ENCODE measurements around the gene COL17A1. TPM values are rescaled to one million over a fixed set of nuclear protein-coding genes. Genes with fewer than 3 reads are reported as not detected.

Gene COL17A1
- total RNA-seq, 1 experiment from 2014 or later, result 3.5 TPM

DNA sequence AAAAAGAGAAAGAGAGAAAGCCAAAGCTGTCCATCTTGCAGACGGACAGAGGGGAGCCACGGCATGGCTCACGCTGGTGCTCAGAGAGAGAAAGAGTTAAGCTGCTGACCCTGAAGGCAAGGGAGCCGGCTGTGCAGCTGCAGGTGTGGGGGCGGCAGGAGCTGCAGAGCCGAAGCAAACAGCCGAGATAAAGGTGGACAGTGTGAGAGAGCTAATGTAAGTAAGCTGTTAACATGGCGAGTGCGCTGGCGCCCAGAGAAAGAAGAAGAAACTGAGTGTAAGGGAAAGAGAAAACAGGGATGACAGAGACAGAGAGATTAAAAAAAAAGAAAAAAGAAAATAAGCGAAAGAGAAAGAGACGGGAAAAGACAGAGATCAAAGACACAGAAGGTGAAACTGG is 18.2 kb downstream of the COL17A1 start:
- H4K20me1 ChIP-seq (ENCODE audit: insufficient read depth), result no peaks in the 10 kb centered on the region
- ChIA-PET POLR2A (no interaction called here), RAD21 (ENCODE audit: low non-redundant PET in 1 of 2, low total read pairs in 2 of 2, uncharacterized antibody in 2 of 2, unreplicated experiment in 2 of 2) (no interaction called here), CTCF (no interaction called here)
- no peaks in the 10 kb centered on the region for H3K4me1 ChIP-seq (ENCODE audit: control insufficient read depth in 1 of 2, insufficient read depth in 2 of 2, low read length in 2 of 2)
- H3K9me2 ChIP-seq (ENCODE audit: insufficient read depth), result no peaks in the 10 kb centered on the region
- H3K4me3 ChIP-seq (replicated peaks in 1 of 2; ENCODE audit: low read depth in 1 of 2, low read length in 2 of 2), result no peak overlapping the region
- H3K4me2 ChIP-seq (ENCODE audit: low read length), result no peak overlapping the region
- no peak overlapping the region for H2AFZ ChIP-seq (ENCODE audit: low read depth, low read length, poor library complexity, severe bottlenecking)
- no peaks in the 10 kb centered on the region for H3K79me2 ChIP-seq (ENCODE audit: insufficient read depth, low read length)
- no peak overlapping the region for H3K9ac ChIP-seq (ENCODE audit: low read length)
- intact Hi-C loops (cut with micrococcal nuclease), result no loop called here
- DNase-seq (ENCODE audit: low read depth, low spot score) (no peak), ATAC-seq (no peak)
- H3K36me3 ChIP-seq (ENCODE audit: control insufficient read depth in 1 of 2, insufficient read depth in 2 of 2, low read length in 2 of 2), result no peaks in the 10 kb centered on the region
- H3K27ac ChIP-seq (ENCODE audit: low read depth, low read length), result no peak overlapping the region
- no TSS peak for BruUV-seq (replicated peaks)
- H3K27me3 ChIP-seq (ENCODE audit: insufficient read depth, low read length), result no peaks in the 10 kb centered on the region
- TF ChIP-seq RAD21 (IDR thresholded peaks at IDR 0.05; ENCODE audit: low read depth), result no peak
- no peak for TF ChIP-seq TCF7L2 (IDR thresholded peaks at IDR 0.05; ENCODE audit: borderline replicate concordance, extremely low read depth, insufficient read depth, insufficient read length)
- no peak for TF ChIP-seq YY1 (IDR thresholded peaks at IDR 0.05; ENCODE audit: extremely low read depth, insufficient replicate concordance, low read depth, low read length)
- no peak for TF ChIP-seq FOSL1 (IDR thresholded peaks at IDR 0.05; ENCODE audit: low read depth)
- no peak for TF ChIP-seq EZH2phosphoT487 (IDR thresholded peaks at IDR 0.05; ENCODE audit: borderline replicate concordance)
- TF ChIP-seq SP1 (IDR thresholded peaks at IDR 0.05; ENCODE audit: low read depth), result no peak
- no peak for TF ChIP-seq POLR2A (IDR thresholded peaks at IDR 0.05; ENCODE audit: borderline replicate concordance, extremely low read depth, insufficient read depth, insufficient read length)
- no peak for TF ChIP-seq ELF1 (IDR thresholded peaks at IDR 0.05; ENCODE audit: borderline replicate concordance, low read depth)
- no peak for TF ChIP-seq JUND (IDR thresholded peaks at IDR 0.05)
- TF ChIP-seq SRF (IDR thresholded peaks at IDR 0.05; ENCODE audit: low read depth), result no peak
- TF ChIP-seq EZH2 (IDR thresholded peaks at IDR 0.05), result no peak
- TF ChIP-seq, protein P1, sequence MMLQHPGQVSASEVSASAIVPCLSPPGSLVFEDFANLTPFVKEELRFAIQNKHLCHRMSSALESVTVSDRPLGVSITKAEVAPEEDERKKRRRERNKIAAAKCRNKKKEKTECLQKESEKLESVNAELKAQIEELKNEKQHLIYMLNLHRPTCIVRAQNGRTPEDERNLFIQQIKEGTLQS (IDR thresholded peaks at IDR 0.05), result no peak
- TF ChIP-seq CBX3 (IDR thresholded peaks at IDR 0.05; ENCODE audit: low read depth), result no peak
- no peaks in the 10 kb centered on the region for H3K9me3 ChIP-seq (ENCODE audit: control insufficient read depth in 1 of 2, insufficient read depth in 1 of 2, low read depth in 1 of 2, low read length in 2 of 2)

DNA sequence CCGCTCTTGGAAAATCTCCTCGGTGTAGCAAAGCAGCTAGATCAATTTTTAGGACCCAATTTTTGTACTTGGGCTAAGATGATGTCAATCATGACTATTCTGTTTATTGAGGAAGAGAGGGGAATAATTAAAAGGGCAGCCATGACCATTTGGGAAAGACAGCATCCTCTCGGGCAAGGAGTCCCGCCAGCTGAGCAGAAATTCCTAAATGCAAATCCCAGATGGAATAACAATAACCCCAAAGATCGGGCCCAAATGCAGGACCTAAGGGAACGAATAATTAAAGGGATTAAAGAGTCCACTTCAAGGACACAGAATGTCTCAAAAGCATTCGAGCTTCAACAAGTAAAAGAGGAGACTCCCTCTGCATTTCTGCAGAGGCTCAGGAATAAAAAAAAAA is 18.7 kb downstream of the COL17A1 start:
- no peaks in the 10 kb centered on the region for H3K9me3 ChIP-seq (ENCODE audit: control insufficient read depth in 1 of 2, insufficient read depth in 1 of 2, low read depth in 1 of 2, low read length in 2 of 2)
- H3K4me1 ChIP-seq (ENCODE audit: control insufficient read depth in 1 of 2, insufficient read depth in 2 of 2, low read length in 2 of 2), result no peaks in the 10 kb centered on the region
- no TSS peak for BruUV-seq (replicated peaks)
- intact Hi-C loops (cut with micrococcal nuclease), result no loop called here
- no peaks in the 10 kb centered on the region for H3K79me2 ChIP-seq (ENCODE audit: insufficient read depth, low read length)
- H3K9ac ChIP-seq (ENCODE audit: low read length), result no peak overlapping the region
- no peaks in the 10 kb centered on the region for H4K20me1 ChIP-seq (ENCODE audit: insufficient read depth)
- no peaks in the 10 kb centered on the region for H3K27me3 ChIP-seq (ENCODE audit: insufficient read depth, low read length)
- CTCF ChIA-PET, result no interaction called here
- H3K9me2 ChIP-seq (ENCODE audit: insufficient read depth), result no peaks in the 10 kb centered on the region
- no peaks in the 10 kb centered on the region for H3K36me3 ChIP-seq (ENCODE audit: control insufficient read depth in 1 of 2, insufficient read depth in 2 of 2, low read length in 2 of 2)
- no peak for ATAC-seq
- POLR2A ChIA-PET, result no interaction called here
- RAD21 ChIA-PET (ENCODE audit: low non-redundant PET in 1 of 2, low total read pairs in 2 of 2, uncharacterized antibody in 2 of 2, unreplicated experiment in 2 of 2), result no interaction called here
- H3K4me2 ChIP-seq (ENCODE audit: low read length), result no peak overlapping the region
- H2AFZ ChIP-seq (ENCODE audit: low read depth, low read length, poor library complexity, severe bottlenecking), result no peak overlapping the region
- no peak overlapping the region for H3K27ac ChIP-seq (ENCODE audit: low read depth, low read length)
- no peak for DNase-seq (ENCODE audit: low read depth, low spot score)
- H3K4me3 ChIP-seq (replicated peaks in 1 of 2; ENCODE audit: low read depth in 1 of 2, low read length in 2 of 2), result no peak overlapping the region
- TF ChIP-seq POLR2A (IDR thresholded peaks at IDR 0.05; ENCODE audit: borderline replicate concordance, extremely low read depth, insufficient read depth, insufficient read length) (no peak), ELF1 (IDR thresholded peaks at IDR 0.05; ENCODE audit: borderline replicate concordance, low read depth) (no peak), FOSL1 (IDR thresholded peaks at IDR 0.05; ENCODE audit: low read depth) (no peak), EGR1 (IDR thresholded peaks at IDR 0.05; ENCODE audit: low read depth) (no peak), CEBPB (IDR thresholded peaks at IDR 0.05; ENCODE audit: low read depth) (no peak), RAD21 (IDR thresholded peaks at IDR 0.05; ENCODE audit: low read depth) (no peak), EZH2phosphoT487 (IDR thresholded peaks at IDR 0.05; ENCODE audit: borderline replicate concordance) (no peak), YY1 (IDR thresholded peaks at IDR 0.05; ENCODE audit: extremely low read depth, insufficient replicate concordance, low read depth, low read length) (no peak)
- TF ChIP-seq, protein P2, sequence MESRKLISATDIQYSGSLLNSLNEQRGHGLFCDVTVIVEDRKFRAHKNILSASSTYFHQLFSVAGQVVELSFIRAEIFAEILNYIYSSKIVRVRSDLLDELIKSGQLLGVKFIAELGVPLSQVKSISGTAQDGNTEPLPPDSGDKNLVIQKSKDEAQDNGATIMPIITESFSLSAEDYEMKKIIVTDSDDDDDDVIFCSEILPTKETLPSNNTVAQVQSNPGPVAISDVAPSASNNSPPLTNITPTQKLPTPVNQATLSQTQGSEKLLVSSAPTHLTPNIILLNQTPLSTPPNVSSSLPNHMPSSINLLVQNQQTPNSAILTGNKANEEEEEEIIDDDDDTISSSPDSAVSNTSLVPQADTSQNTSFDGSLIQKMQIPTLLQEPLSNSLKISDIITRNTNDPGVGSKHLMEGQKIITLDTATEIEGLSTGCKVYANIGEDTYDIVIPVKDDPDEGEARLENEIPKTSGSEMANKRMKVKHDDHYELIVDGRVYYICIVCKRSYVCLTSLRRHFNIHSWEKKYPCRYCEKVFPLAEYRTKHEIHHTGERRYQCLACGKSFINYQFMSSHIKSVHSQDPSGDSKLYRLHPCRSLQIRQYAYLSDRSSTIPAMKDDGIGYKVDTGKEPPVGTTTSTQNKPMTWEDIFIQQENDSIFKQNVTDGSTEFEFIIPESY (IDR thresholded peaks at IDR 0.05; ENCODE audit: extremely low read depth, insufficient replicate concordance, low read length), result no peak
- TF ChIP-seq, protein P3, sequence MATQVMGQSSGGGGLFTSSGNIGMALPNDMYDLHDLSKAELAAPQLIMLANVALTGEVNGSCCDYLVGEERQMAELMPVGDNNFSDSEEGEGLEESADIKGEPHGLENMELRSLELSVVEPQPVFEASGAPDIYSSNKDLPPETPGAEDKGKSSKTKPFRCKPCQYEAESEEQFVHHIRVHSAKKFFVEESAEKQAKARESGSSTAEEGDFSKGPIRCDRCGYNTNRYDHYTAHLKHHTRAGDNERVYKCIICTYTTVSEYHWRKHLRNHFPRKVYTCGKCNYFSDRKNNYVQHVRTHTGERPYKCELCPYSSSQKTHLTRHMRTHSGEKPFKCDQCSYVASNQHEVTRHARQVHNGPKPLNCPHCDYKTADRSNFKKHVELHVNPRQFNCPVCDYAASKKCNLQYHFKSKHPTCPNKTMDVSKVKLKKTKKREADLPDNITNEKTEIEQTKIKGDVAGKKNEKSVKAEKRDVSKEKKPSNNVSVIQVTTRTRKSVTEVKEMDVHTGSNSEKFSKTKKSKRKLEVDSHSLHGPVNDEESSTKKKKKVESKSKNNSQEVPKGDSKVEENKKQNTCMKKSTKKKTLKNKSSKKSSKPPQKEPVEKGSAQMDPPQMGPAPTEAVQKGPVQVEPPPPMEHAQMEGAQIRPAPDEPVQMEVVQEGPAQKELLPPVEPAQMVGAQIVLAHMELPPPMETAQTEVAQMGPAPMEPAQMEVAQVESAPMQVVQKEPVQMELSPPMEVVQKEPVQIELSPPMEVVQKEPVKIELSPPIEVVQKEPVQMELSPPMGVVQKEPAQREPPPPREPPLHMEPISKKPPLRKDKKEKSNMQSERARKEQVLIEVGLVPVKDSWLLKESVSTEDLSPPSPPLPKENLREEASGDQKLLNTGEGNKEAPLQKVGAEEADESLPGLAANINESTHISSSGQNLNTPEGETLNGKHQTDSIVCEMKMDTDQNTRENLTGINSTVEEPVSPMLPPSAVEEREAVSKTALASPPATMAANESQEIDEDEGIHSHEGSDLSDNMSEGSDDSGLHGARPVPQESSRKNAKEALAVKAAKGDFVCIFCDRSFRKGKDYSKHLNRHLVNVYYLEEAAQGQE (IDR thresholded peaks at IDR 0.05; ENCODE audit: low read depth), result no peak
